ENCODE measurements around the gene COL1A2.

COL1A2 gene

DNA sequence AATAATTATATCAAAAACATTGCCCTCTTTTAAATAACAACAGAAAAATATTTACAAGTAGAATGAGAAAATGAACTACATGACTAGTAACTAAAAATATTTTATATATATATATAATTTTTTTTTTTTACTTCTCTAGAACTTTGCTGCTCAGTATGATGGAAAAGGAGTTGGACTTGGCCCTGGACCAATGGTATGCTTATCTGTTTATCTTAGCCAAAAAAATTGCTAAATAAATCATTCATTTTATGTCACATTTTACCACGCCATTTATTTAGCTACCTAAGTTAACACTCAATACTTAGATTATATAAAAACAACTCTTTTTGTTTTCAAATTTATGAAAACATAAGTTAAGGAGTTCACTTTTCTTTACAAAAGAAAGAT, 6.7 kb downstream of the COL1A2 start:
- Histone ChIP-seq H3K36me3 (ENCODE audit: control insufficient read depth, insufficient read depth, low read length) (peaks cover 10% of the 10 kb centered on the region), H3K4me1 (ENCODE audit: control insufficient read depth, insufficient read depth, low read length) (no peaks in the 10 kb centered on the region), H3K27me3 (ENCODE audit: control insufficient read depth, insufficient read depth, low read length, poor library complexity, severe bottlenecking) (no peaks in the 10 kb centered on the region), H3K4me3 (ENCODE audit: insufficient read depth, low read depth, low read length) (no peak overlapping the region), H3K27ac (ENCODE audit: insufficient read depth, low read depth, low read length, poor library complexity, severe bottlenecking) (no peak overlapping the region), H3K9me3 (ENCODE audit: control insufficient read depth, low read length) (no peaks in the 10 kb centered on the region)
- 90% methylated on average over 1 of the region's 1 CpG; no CpG with 5 or more reads in 1 of the 2 experiments for WGBS, 2 experiments

DNA sequence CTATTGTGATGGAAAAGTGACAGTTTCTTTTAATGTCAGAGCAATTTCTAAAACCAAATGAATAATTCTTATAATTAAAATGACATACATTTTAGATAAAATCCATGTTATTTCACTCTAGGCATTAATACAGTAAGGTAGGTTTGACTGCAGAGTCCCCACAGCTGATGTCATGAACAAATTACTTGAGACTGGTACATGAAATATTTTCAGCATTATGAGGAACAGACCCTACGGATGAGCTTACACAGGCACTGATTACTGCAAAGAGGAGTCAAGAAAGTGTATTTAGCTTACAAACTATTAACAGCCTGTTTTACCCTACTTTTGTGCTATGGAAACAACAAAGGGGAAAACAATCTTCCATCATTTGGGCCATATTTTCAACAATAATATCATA, 8.9 kb downstream of the COL1A2 start:
- no peaks in the 10 kb centered on the region for H3K9me3 ChIP-seq (ENCODE audit: control insufficient read depth, low read length)
- peaks cover 10% of the 10 kb centered on the region for H3K36me3 ChIP-seq (ENCODE audit: control insufficient read depth, insufficient read depth, low read length)
- H3K4me1 ChIP-seq (ENCODE audit: control insufficient read depth, insufficient read depth, low read length), result no peaks in the 10 kb centered on the region
- no peak overlapping the region for H3K27ac ChIP-seq (ENCODE audit: insufficient read depth, low read depth, low read length, poor library complexity, severe bottlenecking)
- WGBS, 2 experiments, result 90 to 91% methylated on average over 1 of the region's 1 CpG
- no peak overlapping the region for H3K4me3 ChIP-seq (ENCODE audit: insufficient read depth, low read depth, low read length)
- no peaks in the 10 kb centered on the region for H3K27me3 ChIP-seq (ENCODE audit: control insufficient read depth, insufficient read depth, low read length, poor library complexity, severe bottlenecking)

DNA sequence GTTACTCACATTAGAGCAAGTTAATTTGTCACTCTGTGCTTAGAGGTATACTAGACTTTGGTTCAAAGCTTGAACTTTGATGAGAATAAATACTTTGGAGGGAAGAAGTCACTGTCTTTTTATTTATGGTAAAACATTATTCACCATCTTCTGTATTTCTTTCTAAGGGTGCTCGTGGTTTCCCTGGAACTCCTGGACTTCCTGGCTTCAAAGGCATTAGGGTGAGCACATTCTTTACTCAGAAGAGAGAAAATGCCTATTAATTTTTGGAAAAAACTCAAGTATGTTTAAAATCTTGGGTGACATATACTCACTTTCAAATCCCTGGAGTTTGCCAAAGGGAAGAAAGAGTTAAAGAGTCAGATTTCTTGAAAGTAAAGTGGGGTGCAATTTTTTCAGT, 10.8 kb downstream of the COL1A2 start:
- Histone ChIP-seq H3K27ac (ENCODE audit: insufficient read depth, low read depth, low read length, poor library complexity, severe bottlenecking) (no peak overlapping the region), H3K4me1 (ENCODE audit: control insufficient read depth, insufficient read depth, low read length) (no peaks in the 10 kb centered on the region), H3K4me3 (ENCODE audit: insufficient read depth, low read depth, low read length) (no peak overlapping the region), H3K9me3 (ENCODE audit: control insufficient read depth, low read length) (no peaks in the 10 kb centered on the region), H3K27me3 (ENCODE audit: control insufficient read depth, insufficient read depth, low read length, poor library complexity, severe bottlenecking) (no peaks in the 10 kb centered on the region), H3K36me3 (ENCODE audit: control insufficient read depth, insufficient read depth, low read length) (peaks cover 21% of the 10 kb centered on the region)
- 89% methylated on average over 1 of the region's 1 CpG; no CpG with 5 or more reads in 1 of the 2 experiments for WGBS, 2 experiments

GRCh38 chr7:94406696-94407095, 12.0 kb downstream of the COL1A2 start:
- 92 to 97% methylated on average over 5 to 6 of the region's 6 CpGs for WGBS, 2 experiments

DNA sequence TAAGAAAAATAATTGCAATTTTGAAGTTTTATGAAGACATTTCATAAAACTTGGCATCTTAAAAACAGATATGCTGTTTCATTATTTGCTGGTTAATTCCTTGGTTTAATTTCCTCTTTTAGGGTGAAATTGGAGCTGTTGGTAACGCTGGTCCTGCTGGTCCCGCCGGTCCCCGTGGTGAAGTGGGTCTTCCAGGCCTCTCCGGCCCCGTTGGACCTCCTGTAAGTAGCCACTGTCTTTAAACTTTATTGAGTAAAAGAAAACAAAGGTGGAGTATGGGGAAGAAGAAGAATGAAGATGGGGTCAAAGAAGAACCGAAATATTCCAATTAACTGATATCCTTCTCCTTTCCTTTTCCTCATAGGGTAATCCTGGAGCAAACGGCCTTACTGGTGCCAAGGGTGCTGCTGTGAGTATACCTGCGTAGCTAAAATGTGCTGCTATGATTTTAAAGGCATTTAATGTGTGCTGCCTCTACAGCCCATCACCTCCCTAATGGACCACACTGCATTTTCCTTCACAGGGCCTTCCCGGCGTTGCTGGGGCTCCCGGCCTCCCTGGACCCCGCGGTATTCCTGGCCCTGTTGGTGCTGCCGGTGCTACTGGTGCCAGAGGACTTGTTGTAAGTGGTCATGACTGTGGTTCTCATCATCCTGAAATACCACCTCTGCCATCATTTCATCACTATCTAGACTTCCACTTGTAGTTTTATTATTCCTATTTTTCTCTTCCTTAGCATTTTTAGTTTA, 14.7 kb downstream of the COL1A2 start:
- Histone ChIP-seq H3K9me3 (ENCODE audit: control insufficient read depth, low read length) (no peaks in the 10 kb centered on the region), H3K27me3 (ENCODE audit: control insufficient read depth, insufficient read depth, low read length, poor library complexity, severe bottlenecking) (no peaks in the 10 kb centered on the region), H3K4me1 (ENCODE audit: control insufficient read depth, insufficient read depth, low read length) (no peaks in the 10 kb centered on the region), H3K4me3 (ENCODE audit: insufficient read depth, low read depth, low read length) (no peak overlapping the region), H3K36me3 (ENCODE audit: control insufficient read depth, insufficient read depth, low read length) (peaks cover 36% of the 10 kb centered on the region), H3K27ac (ENCODE audit: insufficient read depth, low read depth, low read length, poor library complexity, severe bottlenecking) (no peak overlapping the region)
- 85 to 90% methylated on average over 14 of the region's 15 CpGs for WGBS, 2 experiments

More at GRCh38 chr7:94406696-94407095, 12.0 kb downstream of the COL1A2 start:
- Histone ChIP-seq H3K27ac (ENCODE audit: insufficient read depth, low read depth, low read length, poor library complexity, severe bottlenecking) (no peak overlapping the region), H3K4me3 (ENCODE audit: insufficient read depth, low read depth, low read length) (no peak overlapping the region), H3K27me3 (ENCODE audit: control insufficient read depth, insufficient read depth, low read length, poor library complexity, severe bottlenecking) (no peaks in the 10 kb centered on the region), H3K4me1 (ENCODE audit: control insufficient read depth, insufficient read depth, low read length) (no peaks in the 10 kb centered on the region), H3K9me3 (ENCODE audit: control insufficient read depth, low read length) (no peaks in the 10 kb centered on the region), H3K36me3 (ENCODE audit: control insufficient read depth, insufficient read depth, low read length) (peaks cover 26% of the 10 kb centered on the region)

DNA sequence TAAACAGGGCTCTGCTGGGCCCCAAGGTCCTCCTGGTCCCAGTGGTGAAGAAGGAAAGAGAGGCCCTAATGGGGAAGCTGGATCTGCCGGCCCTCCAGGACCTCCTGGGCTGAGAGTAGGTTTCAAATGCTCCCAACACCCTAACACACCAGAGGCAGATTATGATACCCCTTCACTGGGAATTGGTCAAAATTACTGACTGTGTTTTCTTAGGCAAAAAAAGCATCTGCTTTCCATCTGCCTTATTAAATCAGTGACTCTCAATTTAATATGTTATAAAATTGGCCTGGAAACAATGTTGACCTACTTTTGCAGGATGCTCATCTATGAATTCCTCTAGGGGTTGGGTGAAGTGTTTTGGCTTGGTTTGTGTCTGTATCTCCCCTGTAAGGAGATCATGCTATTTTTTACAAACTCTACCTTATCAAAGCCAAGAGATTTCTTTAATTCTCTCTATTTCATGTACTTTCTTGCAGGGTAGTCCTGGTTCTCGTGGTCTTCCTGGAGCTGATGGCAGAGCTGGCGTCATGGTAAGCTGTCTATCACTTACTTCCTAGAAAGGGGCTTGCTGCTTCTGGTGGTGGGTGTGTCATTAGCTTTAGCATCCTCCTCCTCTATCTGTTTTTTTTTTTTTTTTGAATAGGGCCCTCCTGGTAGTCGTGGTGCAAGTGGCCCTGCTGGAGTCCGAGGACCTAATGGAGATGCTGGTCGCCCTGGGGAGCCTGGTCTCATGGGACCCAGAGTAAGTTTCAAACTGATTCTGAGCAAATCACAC, 15.9 kb downstream of the COL1A2 start:
- no peak overlapping the region for H3K4me3 ChIP-seq (ENCODE audit: insufficient read depth, low read depth, low read length)
- peaks cover 27% of the 10 kb centered on the region for H3K36me3 ChIP-seq (ENCODE audit: control insufficient read depth, insufficient read depth, low read length)
- no peaks in the 10 kb centered on the region for H3K4me1 ChIP-seq (ENCODE audit: control insufficient read depth, insufficient read depth, low read length)
- H3K27me3 ChIP-seq (ENCODE audit: control insufficient read depth, insufficient read depth, low read length, poor library complexity, severe bottlenecking), result no peaks in the 10 kb centered on the region
- H3K27ac ChIP-seq (ENCODE audit: insufficient read depth, low read depth, low read length, poor library complexity, severe bottlenecking), result no peak overlapping the region
- no peaks in the 10 kb centered on the region for H3K9me3 ChIP-seq (ENCODE audit: control insufficient read depth, low read length)
- WGBS, 2 experiments, result 87 to 91% methylated on average over 5 to 6 of the region's 6 CpGs

- Histone ChIP-seq H3K27ac (ENCODE audit: insufficient read depth, low read depth, low read length, poor library complexity, severe bottlenecking) (no peak overlapping the region), H3K4me1 (ENCODE audit: control insufficient read depth, insufficient read depth, low read length) (no peaks in the 10 kb centered on the region), H3K9me3 (ENCODE audit: control insufficient read depth, low read length) (no peaks in the 10 kb centered on the region), H3K27me3 (ENCODE audit: control insufficient read depth, insufficient read depth, low read length, poor library complexity, severe bottlenecking) (no peaks in the 10 kb centered on the region), H3K36me3 (ENCODE audit: control insufficient read depth, insufficient read depth, low read length) (peaks cover 28% of the 10 kb centered on the region), H3K4me3 (ENCODE audit: insufficient read depth, low read depth, low read length) (no peak overlapping the region)
These were observed 16.4 kb downstream of the COL1A2 start for GRCh38 chr7:94411188-94411466.

- 88 to 96% methylated on average over 3 of the region's 3 CpGs for WGBS, 2 experiments
- Histone ChIP-seq H3K27ac (ENCODE audit: insufficient read depth, low read depth, low read length, poor library complexity, severe bottlenecking) (no peak overlapping the region), H3K27me3 (ENCODE audit: control insufficient read depth, insufficient read depth, low read length, poor library complexity, severe bottlenecking) (no peaks in the 10 kb centered on the region), H3K9me3 (ENCODE audit: control insufficient read depth, low read length) (no peaks in the 10 kb centered on the region), H3K36me3 (ENCODE audit: control insufficient read depth, insufficient read depth, low read length) (peaks cover 31% of the 10 kb centered on the region), H3K4me1 (ENCODE audit: control insufficient read depth, insufficient read depth, low read length) (no peaks in the 10 kb centered on the region), H3K4me3 (ENCODE audit: insufficient read depth, low read depth, low read length) (no peak overlapping the region)
These were observed 18.1 kb downstream of the COL1A2 start for GRCh38 chr7:94412762-94413322.

DNA sequence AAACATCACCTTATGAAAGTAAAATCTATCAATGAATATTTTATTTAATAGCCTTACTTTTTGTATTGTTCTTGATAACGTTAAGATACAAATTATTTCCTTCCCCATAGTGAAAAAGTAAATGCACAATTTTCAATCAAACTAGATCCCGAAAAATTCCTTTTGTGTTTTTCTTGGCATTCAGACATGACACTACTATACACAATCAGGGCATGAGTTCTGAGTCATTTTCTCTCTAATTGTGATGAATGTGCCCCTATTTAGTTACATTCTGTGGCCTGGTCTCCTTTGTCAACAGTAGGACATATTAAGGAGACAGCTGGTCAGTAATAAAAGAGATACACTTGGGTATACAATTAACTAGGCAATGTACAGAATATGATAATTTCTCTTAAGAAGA, 19.8 kb downstream of the COL1A2 start:
- no peak overlapping the region for H3K27ac ChIP-seq (ENCODE audit: insufficient read depth, low read depth, low read length, poor library complexity, severe bottlenecking)
- no peak overlapping the region for H3K4me3 ChIP-seq (ENCODE audit: insufficient read depth, low read depth, low read length)
- H3K9me3 ChIP-seq (ENCODE audit: control insufficient read depth, low read length), result no peaks in the 10 kb centered on the region
- no peaks in the 10 kb centered on the region for H3K27me3 ChIP-seq (ENCODE audit: control insufficient read depth, insufficient read depth, low read length, poor library complexity, severe bottlenecking)
- peaks cover 28% of the 10 kb centered on the region for H3K36me3 ChIP-seq (ENCODE audit: control insufficient read depth, insufficient read depth, low read length)
- no peaks in the 10 kb centered on the region for H3K4me1 ChIP-seq (ENCODE audit: control insufficient read depth, insufficient read depth, low read length)
- 98 to 100% methylated on average over 2 of the region's 2 CpGs for WGBS, 2 experiments

- Histone ChIP-seq H3K9me3 (ENCODE audit: control insufficient read depth, low read length) (no peaks in the 10 kb centered on the region), H3K4me3 (ENCODE audit: insufficient read depth, low read depth, low read length) (no peak overlapping the region), H3K27me3 (ENCODE audit: control insufficient read depth, insufficient read depth, low read length, poor library complexity, severe bottlenecking) (no peaks in the 10 kb centered on the region), H3K27ac (ENCODE audit: insufficient read depth, low read depth, low read length, poor library complexity, severe bottlenecking) (no peak overlapping the region), H3K4me1 (ENCODE audit: control insufficient read depth, insufficient read depth, low read length) (no peaks in the 10 kb centered on the region), H3K36me3 (ENCODE audit: control insufficient read depth, insufficient read depth, low read length) (peaks cover 24% of the 10 kb centered on the region)
These were observed 20.3 kb downstream of the COL1A2 start for GRCh38 chr7:94414980-94415379.

Measured in ectodermal cell (in vitro differentiated cells).